ENCODE data around the gene CNNM3.

CNNM3 gene

DNA sequence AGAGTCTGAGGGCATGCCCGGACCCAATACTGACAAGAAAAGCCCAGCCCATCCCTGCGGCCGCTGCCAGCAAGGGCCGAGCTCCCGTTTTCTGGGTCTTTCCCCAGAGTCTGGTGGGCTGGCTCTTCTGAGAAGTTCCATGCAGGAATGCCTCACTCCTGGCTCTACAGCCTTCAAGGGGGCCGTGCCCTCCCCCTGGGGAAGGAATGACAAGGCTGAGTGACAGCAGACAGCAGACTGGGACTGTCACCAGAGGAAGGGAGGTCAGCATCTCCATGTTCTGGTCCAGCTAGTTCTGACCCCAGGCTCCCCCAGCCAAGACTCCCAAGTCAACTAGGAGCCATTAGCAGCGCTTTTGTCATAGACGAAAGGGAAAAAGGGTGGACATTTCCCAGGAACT is 66.8 kb downstream of the CNNM3 start:
- Histone ChIP-seq H3K9ac (ENCODE audit: low read depth, low read length) (no peak overlapping the region), H3K36me3 (ENCODE audit: control insufficient read depth, insufficient read depth, low read length) (no peaks in the 10 kb centered on the region), H3K4me3 (ENCODE audit: low read depth, low read length) (no peak overlapping the region), H3K27me3 (ENCODE audit: control insufficient read depth, insufficient read depth, low read length) (peaks cover 2% of the 10 kb centered on the region; the same call in 1 of the 2 replicates), H3K4me1 (ENCODE audit: control insufficient read depth, insufficient read depth, low read length) (peaks cover 19% of the 10 kb centered on the region), H3K27ac (ENCODE audit: low read depth, low read length) (no peak overlapping the region), H3K9me3 (ENCODE audit: control insufficient read depth, insufficient read depth, low read length) (no peaks in the 10 kb centered on the region)

DNA sequence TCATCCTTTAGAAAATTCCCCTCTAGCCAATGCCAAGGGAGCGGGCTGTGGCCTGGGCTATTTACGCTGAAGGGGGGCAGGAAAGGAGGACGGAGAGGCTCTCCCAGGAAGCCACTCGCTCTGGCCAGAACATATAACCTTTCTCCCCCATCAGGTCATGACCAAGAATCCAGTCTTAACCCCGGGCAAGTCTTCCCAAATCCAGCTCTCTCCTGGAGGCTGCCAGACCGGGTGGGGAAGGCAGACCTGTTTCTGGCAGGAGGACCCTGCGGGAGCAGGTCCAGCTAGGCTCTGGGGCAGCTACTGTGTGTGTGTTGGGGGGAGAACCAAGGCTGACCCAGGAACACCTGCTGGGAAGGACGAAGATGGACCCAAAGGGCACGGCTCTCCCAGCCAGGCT is 67.2 kb downstream of the CNNM3 start:
- Histone ChIP-seq H3K4me1 (ENCODE audit: control insufficient read depth, insufficient read depth, low read length) (peaks cover 19% of the 10 kb centered on the region), H3K9ac (ENCODE audit: low read depth, low read length) (no peak overlapping the region), H3K9me3 (ENCODE audit: control insufficient read depth, insufficient read depth, low read length) (no peaks in the 10 kb centered on the region), H3K36me3 (ENCODE audit: control insufficient read depth, insufficient read depth, low read length) (no peaks in the 10 kb centered on the region), H3K27me3 (ENCODE audit: control insufficient read depth, insufficient read depth, low read length) (peaks cover 2% of the 10 kb centered on the region; the same call in 1 of the 2 replicates), H3K4me3 (ENCODE audit: low read depth, low read length) (no peak overlapping the region), H3K27ac (ENCODE audit: low read depth, low read length) (no peak overlapping the region)
